WTC11 (cell line): ENCODE measurements around the gene KANSL3.

Experiments used
- CREB1 ChIP-seq: sonication (generic); formaldehyde crosslinking; IDR thresholded peaks from 2 replicates; pipeline ENCODE4 v1.8.0; 2023; ENCODE audit warnings: mild to moderate bottlenecking, missing genetic modification reagents
- NFYB ChIP-seq: sonication (generic); formaldehyde crosslinking; conservative IDR thresholded peaks from 2 replicates; pipeline ENCODE4 v1.8.0; 2022; ENCODE audit warnings: low read depth, missing genetic modification reagents
- RELA ChIP-seq: sonication (generic); formaldehyde crosslinking; IDR thresholded peaks from 2 replicates; pipeline ENCODE4 v1.8.1; 2022; ENCODE audit warnings: missing genetic modification reagents, mild to moderate bottlenecking, borderline replicate concordance
- SMAD3 ChIP-seq: sonication (generic); formaldehyde crosslinking; IDR thresholded peaks from 2 replicates; pipeline ENCODE4 v1.8.0; 2022; ENCODE audit warnings: missing genetic modification reagents, mild to moderate bottlenecking, borderline replicate concordance
- TF ChIP-seq, protein P1 (sequence below): fragments of 200-600 bp; IDR thresholded peaks from 2 replicates; pipeline ENCODE4 v1.8.0; 2022; ENCODE audit warnings: antibody characterized with exemption
- TF ChIP-seq, protein P2 (sequence below): fragments of 250-450 bp; sonication (Bioruptor Pico); IDR thresholded peaks from 2 replicates; pipeline ENCODE4 v1.9.0; 2021; ENCODE audit warnings: mild to moderate bottlenecking, borderline replicate concordance

- no peak for TF ChIP-seq SMAD3 (CRISPR knock-in tag)
- TF ChIP-seq RELA (CRISPR knock-in tag) = no peak
- TF ChIP-seq, protein P1, sequence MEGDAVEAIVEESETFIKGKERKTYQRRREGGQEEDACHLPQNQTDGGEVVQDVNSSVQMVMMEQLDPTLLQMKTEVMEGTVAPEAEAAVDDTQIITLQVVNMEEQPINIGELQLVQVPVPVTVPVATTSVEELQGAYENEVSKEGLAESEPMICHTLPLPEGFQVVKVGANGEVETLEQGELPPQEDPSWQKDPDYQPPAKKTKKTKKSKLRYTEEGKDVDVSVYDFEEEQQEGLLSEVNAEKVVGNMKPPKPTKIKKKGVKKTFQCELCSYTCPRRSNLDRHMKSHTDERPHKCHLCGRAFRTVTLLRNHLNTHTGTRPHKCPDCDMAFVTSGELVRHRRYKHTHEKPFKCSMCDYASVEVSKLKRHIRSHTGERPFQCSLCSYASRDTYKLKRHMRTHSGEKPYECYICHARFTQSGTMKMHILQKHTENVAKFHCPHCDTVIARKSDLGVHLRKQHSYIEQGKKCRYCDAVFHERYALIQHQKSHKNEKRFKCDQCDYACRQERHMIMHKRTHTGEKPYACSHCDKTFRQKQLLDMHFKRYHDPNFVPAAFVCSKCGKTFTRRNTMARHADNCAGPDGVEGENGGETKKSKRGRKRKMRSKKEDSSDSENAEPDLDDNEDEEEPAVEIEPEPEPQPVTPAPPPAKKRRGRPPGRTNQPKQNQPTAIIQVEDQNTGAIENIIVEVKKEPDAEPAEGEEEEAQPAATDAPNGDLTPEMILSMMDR = no peak
- TF ChIP-seq, protein P2, sequence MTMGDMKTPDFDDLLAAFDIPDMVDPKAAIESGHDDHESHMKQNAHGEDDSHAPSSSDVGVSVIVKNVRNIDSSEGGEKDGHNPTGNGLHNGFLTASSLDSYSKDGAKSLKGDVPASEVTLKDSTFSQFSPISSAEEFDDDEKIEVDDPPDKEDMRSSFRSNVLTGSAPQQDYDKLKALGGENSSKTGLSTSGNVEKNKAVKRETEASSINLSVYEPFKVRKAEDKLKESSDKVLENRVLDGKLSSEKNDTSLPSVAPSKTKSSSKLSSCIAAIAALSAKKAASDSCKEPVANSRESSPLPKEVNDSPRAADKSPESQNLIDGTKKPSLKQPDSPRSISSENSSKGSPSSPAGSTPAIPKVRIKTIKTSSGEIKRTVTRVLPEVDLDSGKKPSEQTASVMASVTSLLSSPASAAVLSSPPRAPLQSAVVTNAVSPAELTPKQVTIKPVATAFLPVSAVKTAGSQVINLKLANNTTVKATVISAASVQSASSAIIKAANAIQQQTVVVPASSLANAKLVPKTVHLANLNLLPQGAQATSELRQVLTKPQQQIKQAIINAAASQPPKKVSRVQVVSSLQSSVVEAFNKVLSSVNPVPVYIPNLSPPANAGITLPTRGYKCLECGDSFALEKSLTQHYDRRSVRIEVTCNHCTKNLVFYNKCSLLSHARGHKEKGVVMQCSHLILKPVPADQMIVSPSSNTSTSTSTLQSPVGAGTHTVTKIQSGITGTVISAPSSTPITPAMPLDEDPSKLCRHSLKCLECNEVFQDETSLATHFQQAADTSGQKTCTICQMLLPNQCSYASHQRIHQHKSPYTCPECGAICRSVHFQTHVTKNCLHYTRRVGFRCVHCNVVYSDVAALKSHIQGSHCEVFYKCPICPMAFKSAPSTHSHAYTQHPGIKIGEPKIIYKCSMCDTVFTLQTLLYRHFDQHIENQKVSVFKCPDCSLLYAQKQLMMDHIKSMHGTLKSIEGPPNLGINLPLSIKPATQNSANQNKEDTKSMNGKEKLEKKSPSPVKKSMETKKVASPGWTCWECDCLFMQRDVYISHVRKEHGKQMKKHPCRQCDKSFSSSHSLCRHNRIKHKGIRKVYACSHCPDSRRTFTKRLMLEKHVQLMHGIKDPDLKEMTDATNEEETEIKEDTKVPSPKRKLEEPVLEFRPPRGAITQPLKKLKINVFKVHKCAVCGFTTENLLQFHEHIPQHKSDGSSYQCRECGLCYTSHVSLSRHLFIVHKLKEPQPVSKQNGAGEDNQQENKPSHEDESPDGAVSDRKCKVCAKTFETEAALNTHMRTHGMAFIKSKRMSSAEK (CRISPR knock-in tag) = no peak
- TF ChIP-seq CREB1 = no peak
- no peak for TF ChIP-seq NFYB (CRISPR knock-in tag)
These were observed 79.6 kb downstream of the KANSL3 start for GRCh38 chr2:96558485-96558884.
